Stimulated activated CD4-positive, alpha-beta T cell treated with anti-CD3 and anti-CD28 coated beads, Interleukin-12 subunit alpha, Interleukin-12 subunit beta, amount 100 ng/mL, for 48 hours (primary cell): ENCODE data around the gene KCNQ5.
"Not testable (repeated sequence)": the region's sequence is repeated elsewhere in the genome, so short reads cannot be mapped to it uniquely, and the experiment has no call there.

Experiments
- DNase-seq, 3 donors: peaks; one replicate each; pipeline ENCODE4 v3.0.0-alpha.2; 2020; ENCODE audit warnings: low read depth in 2 of 3, low spot score in 1 of 3

Gene KCNQ5

GRCh38 chr6:73233971-73234370 is 612.1 kb downstream of the KCNQ5 start:
- DNase-seq: not testable (repeated sequence)

- no peak for DNase-seq
These were observed 612.9 kb downstream of the KCNQ5 start for GRCh38 chr6:73234733-73235132.

- no peak for DNase-seq
These were observed 614.4 kb downstream of the KCNQ5 start for GRCh38 chr6:73236144-73236750.

GRCh38 chr6:73240730-73241129 is 618.9 kb downstream of the KCNQ5 start:
- no peak for DNase-seq

GRCh38 chr6:73242001-73242400 is 620.1 kb downstream of the KCNQ5 start:
- DNase-seq: no peak
